Heart left ventricle (tissue), 13 donors: Measurements from ENCODE around the gene CAMTA1.

Experiments
- POLR2A ChIP-seq, 2 donors: fragments of 450-650 bp; IDR thresholded peaks; one replicate each; pipeline ENCODE4 v1.6.1; 2017; ENCODE audit warnings: antibody characterized with exemption in 2 of 2, mild to moderate bottlenecking in 2 of 2, moderate library complexity in 2 of 2
- TF ChIP-seq, protein P1 (sequence below), 12 donors: fragments of 200-600 bp; sonication (generic) in 4 of 12; IDR thresholded peaks; one replicate each; pipeline versions ENCODE4 v1.5.0 to v1.8.0; 2018 to 2022; ENCODE audit warnings: antibody characterized with exemption in 12 of 12, mild to moderate bottlenecking in 5 of 12
- donor health status: ischemic (EF 13 %, LVEDD 7.1; RV severe dilation, severe dysfunction).
- donor health status: DM: no; HTN: yes; CAD: no.
- donor health status: DM: no; HTN: no; CAD: no.
- donor health status: ischemic (EF 25% LVEDD 6.9; RV normal size, moderate dysfunction).
- donor health status: ischemic (EF 25% LVEDD 5.7; RV mildly dilated, moderate dysfunction).
- donor health status: ischemic (EF 35%, LVEDD 5.7; RV mildly dilated, moderate dysfunction).
- donor health status: nonischemic (EF 11% LVEDD 7.7; RV severe dilation, severe dysfunction).
- donor health status: DM: yes; HTN: yes; CAD: no.
- donor health status: PGD.
- donor health status: ischemic (EF 29% LVEDD 5.4; RV normal size, mild dysfunction).
- donor health status: nonischemic (EF 23%, LVEDD 6.1; RV moderate dilation, normal function).

DNA sequence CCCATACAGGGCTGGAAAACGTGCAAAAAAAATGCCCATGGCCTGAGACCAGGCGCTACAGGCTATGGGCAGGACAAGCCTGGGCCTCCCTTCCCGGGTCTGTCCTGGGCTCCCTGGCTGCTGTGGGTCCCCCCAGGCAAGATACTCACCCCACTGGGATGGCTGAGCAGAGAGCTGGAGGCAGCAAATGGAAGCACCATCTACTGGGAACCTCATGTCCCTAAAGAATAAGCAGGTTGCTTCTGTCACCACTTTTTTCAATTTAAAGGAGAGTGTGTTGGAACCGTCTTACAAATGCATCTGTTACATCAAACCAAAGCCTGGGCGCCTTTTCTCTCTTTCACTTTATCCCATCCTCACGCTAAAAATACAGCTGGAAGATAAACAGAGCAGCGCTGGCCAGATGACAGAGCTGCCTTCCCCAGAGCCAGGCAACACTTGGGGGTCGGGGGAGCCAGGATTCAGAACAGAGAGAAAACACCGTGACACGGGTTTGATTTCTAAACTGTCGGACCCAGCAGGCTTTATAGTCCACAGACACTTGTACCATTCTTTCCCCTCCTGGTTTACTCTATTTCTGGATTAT is 723.8 kb downstream of the CAMTA1 start:
- TF ChIP-seq, protein P1, sequence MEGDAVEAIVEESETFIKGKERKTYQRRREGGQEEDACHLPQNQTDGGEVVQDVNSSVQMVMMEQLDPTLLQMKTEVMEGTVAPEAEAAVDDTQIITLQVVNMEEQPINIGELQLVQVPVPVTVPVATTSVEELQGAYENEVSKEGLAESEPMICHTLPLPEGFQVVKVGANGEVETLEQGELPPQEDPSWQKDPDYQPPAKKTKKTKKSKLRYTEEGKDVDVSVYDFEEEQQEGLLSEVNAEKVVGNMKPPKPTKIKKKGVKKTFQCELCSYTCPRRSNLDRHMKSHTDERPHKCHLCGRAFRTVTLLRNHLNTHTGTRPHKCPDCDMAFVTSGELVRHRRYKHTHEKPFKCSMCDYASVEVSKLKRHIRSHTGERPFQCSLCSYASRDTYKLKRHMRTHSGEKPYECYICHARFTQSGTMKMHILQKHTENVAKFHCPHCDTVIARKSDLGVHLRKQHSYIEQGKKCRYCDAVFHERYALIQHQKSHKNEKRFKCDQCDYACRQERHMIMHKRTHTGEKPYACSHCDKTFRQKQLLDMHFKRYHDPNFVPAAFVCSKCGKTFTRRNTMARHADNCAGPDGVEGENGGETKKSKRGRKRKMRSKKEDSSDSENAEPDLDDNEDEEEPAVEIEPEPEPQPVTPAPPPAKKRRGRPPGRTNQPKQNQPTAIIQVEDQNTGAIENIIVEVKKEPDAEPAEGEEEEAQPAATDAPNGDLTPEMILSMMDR (IDR thresholded peaks at IDR 0.05), result no peak
- TF ChIP-seq POLR2A (IDR thresholded peaks at IDR 0.05), result no peak
